SH-SY5Y (cell line): ENCODE data around the gene CTNNA3.

Source experiments
- GATA2 ChIP-seq: IDR thresholded peaks from 2 replicates; pipeline ENCODE4 v1.6.1; 2011; ENCODE audit warnings: mild to moderate bottlenecking, low read depth, low read length
- GATA3 ChIP-seq: IDR thresholded peaks from 2 replicates; pipeline ENCODE4 v1.6.1; 2011; ENCODE audit warnings: low read depth, mild to moderate bottlenecking, low read length, moderate library complexity

The CTNNA3 gene

GRCh38 chr10:67239864-67240497, 456.0 kb downstream of the CTNNA3 start:
- TF ChIP-seq GATA3 (no peak), GATA2 (no peak)

- no peak for TF ChIP-seq GATA2
- TF ChIP-seq GATA3 = no peak
Measured at GRCh38 chr10:67225226-67225625, 470.8 kb downstream of the CTNNA3 start.

GRCh38 chr10:67224553-67224952, 471.4 kb downstream of the CTNNA3 start:
- TF ChIP-seq GATA2 (no peak), GATA3 (no peak)

- TF ChIP-seq GATA2 = no peak
- no peak for TF ChIP-seq GATA3
Measured at GRCh38 chr10:67222934-67223333, 473.1 kb downstream of the CTNNA3 start.

- no peak for TF ChIP-seq GATA2
- no peak for TF ChIP-seq GATA3
Measured at GRCh38 chr10:67221939-67222494, 474.0 kb downstream of the CTNNA3 start.

- TF ChIP-seq GATA3 (no peak), GATA2 (no peak)
Measured at GRCh38 chr10:67211680-67212079, 484.3 kb downstream of the CTNNA3 start.

GRCh38 chr10:67200913-67201564, 495.0 kb downstream of the CTNNA3 start:
- TF ChIP-seq GATA2 (no peak), GATA3 (no peak)

GRCh38 chr10:67175354-67175753, 520.6 kb downstream of the CTNNA3 start:
- TF ChIP-seq GATA3 (no peak), GATA2 (no peak)

- TF ChIP-seq GATA3 (no peak), GATA2 (no peak)
Measured at GRCh38 chr10:67173787-67174186, 522.2 kb downstream of the CTNNA3 start.

- TF ChIP-seq GATA2 = no peak
- TF ChIP-seq GATA3 = no peak
Measured at GRCh38 chr10:67171970-67172369, 524.0 kb downstream of the CTNNA3 start.

- TF ChIP-seq GATA2 (no peak), GATA3 (no peak)
Measured at GRCh38 chr10:67156239-67156638, 539.8 kb downstream of the CTNNA3 start.

- TF ChIP-seq GATA3 = no peak
- no peak for TF ChIP-seq GATA2
Measured at GRCh38 chr10:67151471-67151870, 544.5 kb downstream of the CTNNA3 start.

GRCh38 chr10:67144530-67144929, 551.5 kb downstream of the CTNNA3 start:
- TF ChIP-seq GATA2 (no peak), GATA3 (no peak)

- TF ChIP-seq GATA3 = no peak
- TF ChIP-seq GATA2 = no peak
Measured at GRCh38 chr10:67141300-67141699, 554.7 kb downstream of the CTNNA3 start.

- no peak for TF ChIP-seq GATA2
- TF ChIP-seq GATA3 = no peak
Measured at GRCh38 chr10:67140641-67141040, 555.4 kb downstream of the CTNNA3 start.
